HUES6 (cell line): Measurements from ENCODE around the gene MEIS2.

Source experiments
- H3K27ac ChIP-seq: 2 replicates; pipeline ENCODE4 v1.7.0; 2013; ENCODE audit warnings: low read depth, mild to moderate bottlenecking, low read length, inconsistent platforms
- H3K27me3 ChIP-seq: 2 replicates; pipeline ENCODE4 v1.6.1; 2013; ENCODE audit warnings: low read length; ENCODE audit not compliant: control insufficient read depth, insufficient read depth
- H3K36me3 ChIP-seq: 2 replicates; pipeline ENCODE4 v1.6.1; 2013; ENCODE audit warnings: low read length; ENCODE audit not compliant: control insufficient read depth, insufficient read depth
- H3K4me1 ChIP-seq: 2 replicates; pipeline ENCODE4 v1.6.1; 2013; ENCODE audit warnings: low read length; ENCODE audit not compliant: control insufficient read depth, insufficient read depth
- H3K4me3 ChIP-seq: 2 replicates; pipeline ENCODE4 v1.5.1; 2013; ENCODE audit warnings: low read depth, low read length
- H3K9ac ChIP-seq: one replicate; pipeline ENCODE4 v1.6.1; 2013; ENCODE audit warnings: mild to moderate bottlenecking, low read length
- H3K9me3 ChIP-seq: 2 replicates; pipeline ENCODE4 v1.6.1; 2013; ENCODE audit warnings: low read depth, low read length; ENCODE audit not compliant: control insufficient read depth, insufficient read depth

Gene MEIS2

GRCh38 chr15:36924034-36924433 is 176.3 kb downstream of the MEIS2 start:
- no peaks in the 10 kb centered on the region for H3K9me3 ChIP-seq
- no peaks in the 10 kb centered on the region for H3K27me3 ChIP-seq
- no peak overlapping the region for H3K27ac ChIP-seq
- no peak overlapping the region for H3K4me3 ChIP-seq
- no peak overlapping the region for H3K9ac ChIP-seq
- H3K4me1 ChIP-seq = no peaks in the 10 kb centered on the region
- no peaks in the 10 kb centered on the region for H3K36me3 ChIP-seq

- no peaks in the 10 kb centered on the region for H3K27me3 ChIP-seq
- no peak overlapping the region for H3K4me3 ChIP-seq
- no peaks in the 10 kb centered on the region for H3K9me3 ChIP-seq
- no peak overlapping the region for H3K27ac ChIP-seq
- no peaks in the 10 kb centered on the region for H3K36me3 ChIP-seq
- no peak overlapping the region for H3K9ac ChIP-seq
- H3K4me1 ChIP-seq = no peaks in the 10 kb centered on the region
These were observed 178.8 kb downstream of the MEIS2 start for GRCh38 chr15:36921484-36922091.

GRCh38 chr15:36917411-36918267 is 182.7 kb downstream of the MEIS2 start:
- Histone ChIP-seq H3K9me3 (no peaks in the 10 kb centered on the region), H3K4me3 (no peak overlapping the region), H3K36me3 (no peaks in the 10 kb centered on the region), H3K27ac (no peak overlapping the region), H3K4me1 (peaks cover 8% of the 10 kb centered on the region; the same call in 1 of the 2 replicates), H3K9ac (no peak overlapping the region), H3K27me3 (no peaks in the 10 kb centered on the region)

GRCh38 chr15:36914960-36915808 is 185.2 kb downstream of the MEIS2 start:
- Histone ChIP-seq H3K27me3 (no peaks in the 10 kb centered on the region), H3K9ac (no peak overlapping the region), H3K9me3 (no peaks in the 10 kb centered on the region), H3K27ac (no peak overlapping the region), H3K4me1 (peaks cover 8% of the 10 kb centered on the region; the same call in 1 of the 2 replicates), H3K36me3 (no peaks in the 10 kb centered on the region), H3K4me3 (no peak overlapping the region)

GRCh38 chr15:36914466-36914865 is 185.9 kb downstream of the MEIS2 start:
- Histone ChIP-seq H3K9ac (no peak overlapping the region), H3K4me1 (peaks cover 8% of the 10 kb centered on the region; the same call in 1 of the 2 replicates), H3K36me3 (no peaks in the 10 kb centered on the region), H3K4me3 (no peak overlapping the region), H3K9me3 (no peaks in the 10 kb centered on the region), H3K27ac (no peak overlapping the region), H3K27me3 (no peaks in the 10 kb centered on the region)

- Histone ChIP-seq H3K27me3 (no peaks in the 10 kb centered on the region), H3K4me1 (peaks cover 15% of the 10 kb centered on the region), H3K4me3 (no peak overlapping the region), H3K9ac (no peak overlapping the region), H3K36me3 (no peaks in the 10 kb centered on the region), H3K27ac (no peak overlapping the region), H3K9me3 (no peaks in the 10 kb centered on the region)
These were observed 188.0 kb downstream of the MEIS2 start for GRCh38 chr15:36912311-36912712.

- Histone ChIP-seq H3K4me1 (peaks cover 24% of the 10 kb centered on the region), H3K4me3 (no peak overlapping the region), H3K9ac (no peak overlapping the region), H3K9me3 (no peaks in the 10 kb centered on the region), H3K27ac (no peak overlapping the region), H3K27me3 (no peaks in the 10 kb centered on the region), H3K36me3 (no peaks in the 10 kb centered on the region)
These were observed 188.9 kb downstream of the MEIS2 start for GRCh38 chr15:36911322-36911944.

- H3K9ac ChIP-seq = no peak overlapping the region
- H3K27me3 ChIP-seq = no peaks in the 10 kb centered on the region
- no peaks in the 10 kb centered on the region for H3K36me3 ChIP-seq
- H3K4me3 ChIP-seq = no peak overlapping the region
- no peak overlapping the region for H3K27ac ChIP-seq
- peaks cover 37% of the 10 kb centered on the region for H3K4me1 ChIP-seq
- no peaks in the 10 kb centered on the region for H3K9me3 ChIP-seq
These were observed 191.4 kb downstream of the MEIS2 start for GRCh38 chr15:36908991-36909390.

GRCh38 chr15:36907295-36907694 is 193.1 kb downstream of the MEIS2 start:
- H3K9me3 ChIP-seq = no peaks in the 10 kb centered on the region
- no peaks in the 10 kb centered on the region for H3K27me3 ChIP-seq
- no peak overlapping the region for H3K9ac ChIP-seq
- H3K36me3 ChIP-seq = no peaks in the 10 kb centered on the region
- peaks cover 43% of the 10 kb centered on the region for H3K4me1 ChIP-seq
- H3K27ac ChIP-seq = no peak overlapping the region
- no peak overlapping the region for H3K4me3 ChIP-seq

GRCh38 chr15:36905908-36906307 is 194.4 kb downstream of the MEIS2 start:
- Histone ChIP-seq H3K9ac (no peak overlapping the region), H3K36me3 (no peaks in the 10 kb centered on the region), H3K9me3 (no peaks in the 10 kb centered on the region), H3K4me1 (peaks cover 45% of the 10 kb centered on the region), H3K27ac (no peak overlapping the region), H3K4me3 (no peak overlapping the region), H3K27me3 (no peaks in the 10 kb centered on the region)
